HCT116 (cell line): ENCODE data around the gene MCTS1. TPM values are rescaled to one million over a fixed set of nuclear protein-coding genes. Genes with fewer than 3 reads are reported as not detected.

ENCODE experiments used
- ATAC-seq: fragments of 200-7000 bp; cut with Tn5 transposase; 2 replicates; pipeline ENCODE4 v1.9.1; 2020; ENCODE audit warnings: mild to moderate bottlenecking, moderate library complexity
- BruUV-seq: library from RNA; stranded (reverse); fragments of 400-500 nt; replicated peaks from 2 replicates; lab custom pipeline; 2021; lab: Mats Ljungman, UMichigan
- CTCF ChIA-PET: fragments of 300-600 bp; sonication (Branson Sonifier 250); formaldehyde crosslinking; loops from one replicate; lab custom pipeline; 2021; ENCODE audit warnings: antibody characterized with exemption; lab: Charles Lee
- POLR2A ChIA-PET: fragments of 300-600, 350-600 bp; sonication (Branson Sonifier 250); formaldehyde crosslinking; loops from one replicate; lab custom pipeline; 2021; ENCODE audit warnings: antibody characterized with exemption; lab: Charles Lee
- RAD21 ChIA-PET, 2 experiments: fragments of 300-600 bp; sonication (Branson Sonifier 250); formaldehyde crosslinking; loops; one replicate each; lab custom pipeline; 2023; ENCODE audit warnings: low total read pairs in 2 of 2; ENCODE audit not compliant: uncharacterized antibody in 2 of 2, unreplicated experiment in 2 of 2, low non-redundant PET in 1 of 2; lab: Charles Lee
- DNase-seq: peaks from one replicate; pipeline ENCODE4 v3.0.0-alpha.2; 2010; ENCODE audit warnings: low read depth, low spot score
- H2AFZ ChIP-seq: fragments of 200-600 bp; shearing (Covaris generic), sonication (generic); 2 replicates; pipeline ENCODE4 v1.6.1; 2017; ENCODE audit warnings: low read depth, mixed run types, mixed read lengths, antibody characterized with exemption, low read length; ENCODE audit not compliant: poor library complexity, severe bottlenecking
- H3K27ac ChIP-seq: 2 replicates; pipeline ENCODE4 v1.5.1; 2012; ENCODE audit warnings: low read depth, low read length
- H3K27me3 ChIP-seq: fragments of 200-600 bp; sonication (generic); 2 replicates; pipeline ENCODE4 v1.6.1; 2016; ENCODE audit warnings: mixed run types, low read length, mixed read lengths; ENCODE audit not compliant: insufficient read depth
- H3K36me3 ChIP-seq, 2 experiments: fragments of 200-500 bp in 1 of 2; fragments of 200-600 bp in 1 of 2; sonication (Bioruptor generic) in 1 of 2; sonication (generic) in 1 of 2; 2 replicates each; pipeline versions ENCODE4 v1.5.1 to v1.6.1; 2014 to 2016; ENCODE audit warnings: low read length in 2 of 2, inconsistent platforms in 1 of 2, mixed read lengths in 1 of 2, mixed run types in 1 of 2; ENCODE audit not compliant: insufficient read depth in 2 of 2, control insufficient read depth in 1 of 2
- H3K4me1 ChIP-seq, 2 experiments: fragments of 200-600 bp in 1 of 2; sonication (generic) in 1 of 2; 2 replicates each; pipeline versions ENCODE4 v1.5.1 to v1.6.1; 2012 to 2017; ENCODE audit warnings: low read length in 2 of 2, inconsistent platforms in 1 of 2, mild to moderate bottlenecking in 1 of 2, mixed read lengths in 1 of 2, mixed run types in 1 of 2, moderate library complexity in 1 of 2; ENCODE audit not compliant: insufficient read depth in 2 of 2, control insufficient read depth in 1 of 2
- H3K4me2 ChIP-seq: fragments of 200-600 bp; sonication (generic); 2 replicates; pipeline ENCODE4 v1.6.1; 2017; ENCODE audit warnings: mixed run types, low read length, mixed read lengths
- H3K4me3 ChIP-seq, 2 experiments: fragments of 200-600 bp in 1 of 2; sonication (generic) in 1 of 2; replicated peaks in 1 of 2; 2 replicates each; pipeline ENCODE4 v1.5.1; 2011 to 2016; ENCODE audit warnings: low read length in 2 of 2, control low read depth in 1 of 2, low read depth in 1 of 2, mild to moderate bottlenecking in 1 of 2, mixed read lengths in 1 of 2, mixed run types in 1 of 2
- H3K79me2 ChIP-seq: fragments of 200-600 bp; sonication (generic); 2 replicates; pipeline ENCODE4 v1.6.1; 2017; ENCODE audit warnings: mild to moderate bottlenecking, mixed run types, low read length, moderate library complexity, mixed read lengths; ENCODE audit not compliant: insufficient read depth
- H3K9ac ChIP-seq: fragments of 200-600 bp; sonication (generic); 2 replicates; pipeline ENCODE4 v1.6.1; 2016; ENCODE audit warnings: low read length, mixed read lengths
- H3K9me2 ChIP-seq: fragments of 200-600 bp; sonication (generic), shearing (Covaris generic); 2 replicates; pipeline ENCODE4 v1.6.1; 2017; ENCODE audit warnings: mixed run types, mild to moderate bottlenecking, moderate library complexity; ENCODE audit not compliant: insufficient read depth
- H3K9me3 ChIP-seq, 2 experiments: fragments of 200-500 bp in 1 of 2; fragments of 200-600 bp in 1 of 2; sonication (Bioruptor generic) in 1 of 2; sonication (generic) in 1 of 2; 2 replicates each; pipeline ENCODE4 v1.6.1; 2014 to 2017; ENCODE audit warnings: low read length in 2 of 2, mixed read lengths in 2 of 2, inconsistent platforms in 1 of 2, low read depth in 1 of 2, mild to moderate bottlenecking in 1 of 2, mixed run types in 1 of 2, moderate library complexity in 1 of 2; ENCODE audit not compliant: control insufficient read depth in 1 of 2, insufficient read depth in 1 of 2
- H4K20me1 ChIP-seq: fragments of 200-600 bp; sonication (generic), shearing (Covaris generic); 2 replicates; pipeline ENCODE4 v1.6.1; 2017; ENCODE audit warnings: mixed run types, mild to moderate bottlenecking, moderate library complexity; ENCODE audit not compliant: insufficient read depth
- CBX3 ChIP-seq: IDR thresholded peaks from 2 replicates; pipeline ENCODE4 v1.6.1; 2012; ENCODE audit warnings: low read depth
- CEBPB ChIP-seq: IDR thresholded peaks from 2 replicates; pipeline ENCODE4 v1.6.1; 2012; ENCODE audit warnings: low read depth
- EGR1 ChIP-seq: IDR thresholded peaks from 2 replicates; pipeline ENCODE4 v1.6.1; 2012; ENCODE audit warnings: low read depth
- EZH2 ChIP-seq: fragments of 200-600 bp; sonication (generic); IDR thresholded peaks from 2 replicates; pipeline ENCODE4 v1.6.1; 2017; ENCODE audit warnings: antibody characterized with exemption, mixed run types
- EZH2phosphoT487 ChIP-seq: fragments of 200-600 bp; IDR thresholded peaks from 2 replicates; pipeline ENCODE4 v1.6.1; 2018; ENCODE audit warnings: antibody characterized with exemption, borderline replicate concordance
- FOSL1 ChIP-seq: IDR thresholded peaks from 2 replicates; pipeline ENCODE4 v1.6.1; 2012; ENCODE audit warnings: low read depth
- JUND ChIP-seq: IDR thresholded peaks from 2 replicates; pipeline ENCODE4 v1.6.1; 2012
- POLR2A ChIP-seq: IDR thresholded peaks from 2 replicates; pipeline ENCODE4 v1.7.0; 2011; ENCODE audit warnings: borderline replicate concordance; ENCODE audit not compliant: insufficient read depth, insufficient read length; ENCODE audit errors: extremely low read depth
- RAD21 ChIP-seq: IDR thresholded peaks from 2 replicates; pipeline ENCODE4 v1.6.1; 2012; ENCODE audit warnings: low read depth, mild to moderate bottlenecking
- SIN3A ChIP-seq: IDR thresholded peaks from 2 replicates; pipeline ENCODE4 v1.6.1; 2012; ENCODE audit warnings: low read depth
- SRF ChIP-seq: IDR thresholded peaks from 2 replicates; pipeline ENCODE4 v1.6.1; 2012; ENCODE audit warnings: low read depth
- ZNF274 ChIP-seq: fragments of 200-500 bp; sonication (Bioruptor generic); IDR thresholded peaks from 2 replicates; pipeline ENCODE4 v1.6.1; 2014; ENCODE audit warnings: mild to moderate bottlenecking, low read depth, low read length, inconsistent platforms
- intact Hi-C: fragments of 100-400 bp; cut with micrococcal nuclease; formaldehyde crosslinking; loops from 2 replicates; pipeline ENCODE4 v1.10.0; 2022
- total RNA-seq: library from RNA; stranded (reverse); gene quantifications from one replicate; pipeline ENCODE4 v1.2.1, GENCODE V29; 2021; ENCODE audit not compliant: unreplicated experiment
- TF ChIP-seq, protein P1 (sequence below): IDR thresholded peaks from 2 replicates; pipeline ENCODE4 v1.6.1; 2012
- TF ChIP-seq, protein P2 (sequence below): IDR thresholded peaks from 2 replicates; pipeline ENCODE4 v1.6.1; 2012; ENCODE audit warnings: low read depth
- TF ChIP-seq, protein P3 (sequence below), 3 experiments: fragments of 200-600 bp in 1 of 3; sonication (generic) in 1 of 3; IDR thresholded peaks in 2 of 3; conservative IDR thresholded peaks in 1 of 3; 2 replicates each; pipeline ENCODE4 v1.5.1; 2012 to 2017; ENCODE audit warnings: low read depth in 2 of 3, low read length in 2 of 3, antibody characterized with exemption in 1 of 3, borderline replicate concordance in 1 of 3, control low read depth in 1 of 3, mild to moderate bottlenecking in 1 of 3, mixed read lengths in 1 of 3, mixed run types in 1 of 3, moderate library complexity in 1 of 3; ENCODE audit not compliant: insufficient read depth in 1 of 3

MCTS1 gene
- total RNA-seq, 1 experiment from 2014 or later, result 49.5 TPM

DNA sequence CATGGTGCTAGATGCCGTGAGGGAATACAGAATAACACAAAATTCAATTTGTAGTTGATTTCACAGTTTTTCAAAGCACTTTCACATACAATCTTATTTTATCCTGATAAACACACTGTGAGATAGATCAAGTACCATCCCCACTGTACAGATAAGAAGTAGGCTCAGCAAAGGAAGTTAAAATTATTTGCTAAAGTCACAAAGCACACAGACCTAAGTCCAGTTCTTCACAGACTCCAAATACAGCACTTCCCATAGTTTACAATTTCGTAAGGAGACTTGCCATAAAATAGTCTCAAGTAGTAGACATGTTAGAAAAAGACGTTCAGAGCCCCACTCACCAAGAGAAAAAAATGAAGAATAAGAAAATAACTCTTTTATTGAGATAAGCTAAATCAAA, 35.3 kb upstream of the MCTS1 start:
- RAD21 ChIA-PET, result no interaction called here
- CTCF ChIA-PET, result no interaction called here
- Histone ChIP-seq H3K4me1 (no peaks in the 10 kb centered on the region), H2AFZ (no peak overlapping the region), H3K36me3 (no peaks in the 10 kb centered on the region), H3K79me2 (no peaks in the 10 kb centered on the region), H3K27ac (no peak overlapping the region), H3K4me2 (no peak overlapping the region), H3K9ac (no peak overlapping the region), H4K20me1 (no peaks in the 10 kb centered on the region), H3K9me2 (no peaks in the 10 kb centered on the region), H3K4me3 (no peak overlapping the region), H3K27me3 (no peaks in the 10 kb centered on the region), H3K9me3 (no peaks in the 10 kb centered on the region)
- no TSS peak for BruUV-seq
- TF ChIP-seq CBX3 (no peak), JUND (no peak), EGR1 (no peak), CEBPB (no peak), RAD21 (no peak), SRF (no peak), EZH2phosphoT487 (no peak), ZNF274 (no peak), EZH2 (no peak), FOSL1 (no peak), POLR2A (no peak), SIN3A (no peak)
- TF ChIP-seq, protein P1, sequence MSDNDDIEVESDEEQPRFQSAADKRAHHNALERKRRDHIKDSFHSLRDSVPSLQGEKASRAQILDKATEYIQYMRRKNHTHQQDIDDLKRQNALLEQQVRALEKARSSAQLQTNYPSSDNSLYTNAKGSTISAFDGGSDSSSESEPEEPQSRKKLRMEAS, result no peak
- TF ChIP-seq, protein P2, sequence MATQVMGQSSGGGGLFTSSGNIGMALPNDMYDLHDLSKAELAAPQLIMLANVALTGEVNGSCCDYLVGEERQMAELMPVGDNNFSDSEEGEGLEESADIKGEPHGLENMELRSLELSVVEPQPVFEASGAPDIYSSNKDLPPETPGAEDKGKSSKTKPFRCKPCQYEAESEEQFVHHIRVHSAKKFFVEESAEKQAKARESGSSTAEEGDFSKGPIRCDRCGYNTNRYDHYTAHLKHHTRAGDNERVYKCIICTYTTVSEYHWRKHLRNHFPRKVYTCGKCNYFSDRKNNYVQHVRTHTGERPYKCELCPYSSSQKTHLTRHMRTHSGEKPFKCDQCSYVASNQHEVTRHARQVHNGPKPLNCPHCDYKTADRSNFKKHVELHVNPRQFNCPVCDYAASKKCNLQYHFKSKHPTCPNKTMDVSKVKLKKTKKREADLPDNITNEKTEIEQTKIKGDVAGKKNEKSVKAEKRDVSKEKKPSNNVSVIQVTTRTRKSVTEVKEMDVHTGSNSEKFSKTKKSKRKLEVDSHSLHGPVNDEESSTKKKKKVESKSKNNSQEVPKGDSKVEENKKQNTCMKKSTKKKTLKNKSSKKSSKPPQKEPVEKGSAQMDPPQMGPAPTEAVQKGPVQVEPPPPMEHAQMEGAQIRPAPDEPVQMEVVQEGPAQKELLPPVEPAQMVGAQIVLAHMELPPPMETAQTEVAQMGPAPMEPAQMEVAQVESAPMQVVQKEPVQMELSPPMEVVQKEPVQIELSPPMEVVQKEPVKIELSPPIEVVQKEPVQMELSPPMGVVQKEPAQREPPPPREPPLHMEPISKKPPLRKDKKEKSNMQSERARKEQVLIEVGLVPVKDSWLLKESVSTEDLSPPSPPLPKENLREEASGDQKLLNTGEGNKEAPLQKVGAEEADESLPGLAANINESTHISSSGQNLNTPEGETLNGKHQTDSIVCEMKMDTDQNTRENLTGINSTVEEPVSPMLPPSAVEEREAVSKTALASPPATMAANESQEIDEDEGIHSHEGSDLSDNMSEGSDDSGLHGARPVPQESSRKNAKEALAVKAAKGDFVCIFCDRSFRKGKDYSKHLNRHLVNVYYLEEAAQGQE, result no peak
- TF ChIP-seq, protein P3, sequence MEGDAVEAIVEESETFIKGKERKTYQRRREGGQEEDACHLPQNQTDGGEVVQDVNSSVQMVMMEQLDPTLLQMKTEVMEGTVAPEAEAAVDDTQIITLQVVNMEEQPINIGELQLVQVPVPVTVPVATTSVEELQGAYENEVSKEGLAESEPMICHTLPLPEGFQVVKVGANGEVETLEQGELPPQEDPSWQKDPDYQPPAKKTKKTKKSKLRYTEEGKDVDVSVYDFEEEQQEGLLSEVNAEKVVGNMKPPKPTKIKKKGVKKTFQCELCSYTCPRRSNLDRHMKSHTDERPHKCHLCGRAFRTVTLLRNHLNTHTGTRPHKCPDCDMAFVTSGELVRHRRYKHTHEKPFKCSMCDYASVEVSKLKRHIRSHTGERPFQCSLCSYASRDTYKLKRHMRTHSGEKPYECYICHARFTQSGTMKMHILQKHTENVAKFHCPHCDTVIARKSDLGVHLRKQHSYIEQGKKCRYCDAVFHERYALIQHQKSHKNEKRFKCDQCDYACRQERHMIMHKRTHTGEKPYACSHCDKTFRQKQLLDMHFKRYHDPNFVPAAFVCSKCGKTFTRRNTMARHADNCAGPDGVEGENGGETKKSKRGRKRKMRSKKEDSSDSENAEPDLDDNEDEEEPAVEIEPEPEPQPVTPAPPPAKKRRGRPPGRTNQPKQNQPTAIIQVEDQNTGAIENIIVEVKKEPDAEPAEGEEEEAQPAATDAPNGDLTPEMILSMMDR (IDR thresholded peaks at IDR 0.05 in 2 of 3, conservative IDR thresholded peaks at IDR 0.05 in 1 of 3; ENCODE audit: borderline replicate concordance in 1 of 3, insufficient read depth in 1 of 3, low read depth in 2 of 3, low read length in 2 of 3), result no peak
- no peak for DNase-seq
- intact Hi-C loops, result no loop called here
- no peak for ATAC-seq
- POLR2A ChIA-PET, result no interaction called here
